Measurements from ENCODE around the gene CORO2B.
A peak's percentile ranks its signal among the peaks of the same experiment; 100 is the strongest.

Gene CORO2B

GRCh38 chr15:68556139-68556990, 22.4 kb upstream of the CORO2B start:
- no peak for TF ChIP-seq ZNF565 (CRISPR knock-in tag; conservative IDR thresholded peaks at IDR 0.05; ENCODE audit: low read depth)
- no peak for TF ChIP-seq ZFP30 (CRISPR knock-in tag; IDR thresholded peaks at IDR 0.05)
- no peak for TF ChIP-seq POU6F1 (CRISPR knock-in tag; IDR thresholded peaks at IDR 0.05; ENCODE audit: borderline replicate concordance, low read depth)
- TF ChIP-seq ESRRG (CRISPR knock-in tag; IDR thresholded peaks at IDR 0.05): no peak
- TF ChIP-seq ZNF8 (CRISPR knock-in tag; IDR thresholded peaks at IDR 0.05): no peak
- TF ChIP-seq TOX (CRISPR knock-in tag; IDR thresholded peaks at IDR 0.05; ENCODE audit: borderline replicate concordance): no peak
- no peak for ATAC-seq

GRCh38 chr15:68557469-68558317, 21.1 kb upstream of the CORO2B start:
- ATAC-seq: no peak
- no peak for TF ChIP-seq OSR1 (CRISPR knock-in tag; IDR thresholded peaks at IDR 0.05)
- TF ChIP-seq ZC3H10 (CRISPR knock-in tag; IDR thresholded peaks at IDR 0.05): no peak
- TF ChIP-seq ZNF70 (CRISPR knock-in tag; IDR thresholded peaks at IDR 0.05): no peak
- TF ChIP-seq GLIS3 (CRISPR knock-in tag; IDR thresholded peaks at IDR 0.05): no peak
- no peak for TF ChIP-seq RARB (CRISPR knock-in tag; IDR thresholded peaks at IDR 0.05)
- no peak for TF ChIP-seq TCF4 (CRISPR knock-in tag; IDR thresholded peaks at IDR 0.05; ENCODE audit: borderline replicate concordance)
- TF ChIP-seq POU6F1 (CRISPR knock-in tag; IDR thresholded peaks at IDR 0.05; ENCODE audit: borderline replicate concordance, low read depth): no peak
- TF ChIP-seq SNAI2 (CRISPR knock-in tag; IDR thresholded peaks at IDR 0.05): no peak
- TF ChIP-seq ZNF8 (CRISPR knock-in tag; IDR thresholded peaks at IDR 0.05): no peak
- TF ChIP-seq ZFP3 (CRISPR knock-in tag; IDR thresholded peaks at IDR 0.05): no peak
- no peak for TF ChIP-seq CSDC2 (CRISPR knock-in tag; IDR thresholded peaks at IDR 0.05)
- no peak for TF ChIP-seq ESRRG (CRISPR knock-in tag; IDR thresholded peaks at IDR 0.05)

GRCh38 chr15:68558318-68559305, 20.2 kb upstream of the CORO2B start:
- no peak for ATAC-seq
- no peak for TF ChIP-seq GLIS3 (CRISPR knock-in tag; IDR thresholded peaks at IDR 0.05)
- no peak for TF ChIP-seq OSR1 (CRISPR knock-in tag; IDR thresholded peaks at IDR 0.05)
- no peak for TF ChIP-seq RARB (CRISPR knock-in tag; IDR thresholded peaks at IDR 0.05)
- TF ChIP-seq CSRNP3 (CRISPR knock-in tag; IDR thresholded peaks at IDR 0.05): no peak
- no peak for TF ChIP-seq ZNF8 (CRISPR knock-in tag; IDR thresholded peaks at IDR 0.05)
- no peak for TF ChIP-seq ZFP3 (CRISPR knock-in tag; IDR thresholded peaks at IDR 0.05)
- no peak for TF ChIP-seq ARNTL (CRISPR knock-in tag; IDR thresholded peaks at IDR 0.05; ENCODE audit: borderline replicate concordance, low read depth)
- TF ChIP-seq CSDC2 (CRISPR knock-in tag; IDR thresholded peaks at IDR 0.05): no peak

GRCh38 chr15:68559345-68560310, 19.2 kb upstream of the CORO2B start:
- ATAC-seq: peak; percentile 97
- TF ChIP-seq OSR1 (CRISPR knock-in tag; IDR thresholded peaks at IDR 0.05) (no peak), TCF4 (CRISPR knock-in tag; IDR thresholded peaks at IDR 0.05; ENCODE audit: borderline replicate concordance) (no peak), TOX (CRISPR knock-in tag; IDR thresholded peaks at IDR 0.05; ENCODE audit: borderline replicate concordance) (no peak), TSHZ2 (CRISPR knock-in tag; IDR thresholded peaks at IDR 0.05) (no peak), CREB5 (CRISPR knock-in tag; IDR thresholded peaks at IDR 0.05; ENCODE audit: low read depth) (no peak)

All from SK-N-SH treated with all-trans-retinoic acid at 6 μM for 48 hours (cell line).